Ammon's horn (tissue), 1 donor: Measurements from ENCODE around the gene ADAM23.

Experiments used
- DNase-seq: peaks from one replicate; pipeline ENCODE4 v3.0.0-alpha.2; 2016; ENCODE audit warnings: low spot score

Gene ADAM23

DNA sequence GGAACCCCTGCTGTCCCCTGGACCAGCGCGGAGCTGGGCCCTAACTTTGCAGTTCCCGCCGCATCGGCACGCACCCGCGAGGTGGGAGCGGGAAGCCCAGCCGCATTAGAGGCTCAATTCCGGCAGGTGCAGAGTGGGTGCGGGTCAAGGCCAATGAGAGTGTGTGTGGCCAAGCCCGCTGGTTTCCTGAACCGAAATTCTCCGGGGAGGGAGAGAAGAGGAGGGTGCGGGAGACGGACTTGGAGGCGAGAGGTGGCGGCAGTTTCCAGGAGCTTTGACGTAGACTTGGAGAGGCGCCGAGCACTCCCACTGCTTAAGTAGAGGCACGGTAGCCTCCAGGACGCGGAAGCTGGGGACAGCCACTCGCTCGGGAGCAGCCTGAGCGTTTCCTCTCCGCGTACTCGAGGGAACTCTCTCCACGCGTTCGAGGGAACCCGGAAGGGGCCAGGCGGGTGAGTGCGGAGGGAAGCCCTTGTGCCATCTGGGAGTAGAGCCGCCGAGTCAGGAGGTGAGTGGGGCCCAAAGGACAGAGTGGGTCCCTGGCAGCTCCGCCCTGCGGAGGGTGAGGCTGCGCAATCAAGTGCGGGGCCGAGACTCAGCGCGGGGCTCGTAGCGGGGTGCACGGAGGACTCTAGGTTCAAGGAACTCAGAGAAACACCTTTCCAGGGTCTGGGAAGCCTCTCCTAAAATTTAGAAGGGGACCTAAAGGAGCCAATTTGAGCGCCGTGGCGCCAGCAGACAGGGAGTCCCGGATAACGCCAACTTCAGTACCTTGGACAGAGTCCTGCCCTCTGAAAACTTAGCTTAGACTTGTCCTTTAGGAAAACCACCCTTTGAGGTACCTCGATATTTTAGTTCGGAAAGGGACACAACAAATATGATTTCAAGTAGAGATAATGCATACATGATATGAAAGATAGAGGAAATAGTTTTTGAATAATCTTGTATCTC is 199.0 kb downstream of the ADAM23 start, which contains the start of gene FAM237A:
Gene FAM237A, plus strand, starts transcription at position 413 of the 951 bp plus-strand sequence. CDS start 1,750 bp downstream, outside the sequence.
- DNase-seq, result peak; percentile 17

DNA sequence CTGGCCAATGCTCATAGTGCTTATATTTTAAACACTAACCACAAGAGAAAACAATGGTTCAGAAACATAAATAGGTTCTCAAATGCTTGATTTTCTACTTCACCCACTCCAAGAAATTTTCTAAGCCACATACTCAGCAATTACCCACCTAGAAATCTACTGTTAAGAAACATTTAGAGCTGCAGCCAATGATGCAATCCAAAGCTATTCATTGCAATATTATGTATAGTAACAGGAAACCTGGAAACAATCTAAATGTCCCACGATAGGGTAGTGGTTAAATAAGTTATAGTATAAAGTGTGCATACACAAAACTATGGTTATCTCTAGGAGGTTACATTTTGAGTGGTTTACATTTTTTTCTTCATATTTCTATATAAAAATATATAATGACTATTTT is 204.7 kb downstream of the ADAM23 start:
- DNase-seq, result no peak

DNA sequence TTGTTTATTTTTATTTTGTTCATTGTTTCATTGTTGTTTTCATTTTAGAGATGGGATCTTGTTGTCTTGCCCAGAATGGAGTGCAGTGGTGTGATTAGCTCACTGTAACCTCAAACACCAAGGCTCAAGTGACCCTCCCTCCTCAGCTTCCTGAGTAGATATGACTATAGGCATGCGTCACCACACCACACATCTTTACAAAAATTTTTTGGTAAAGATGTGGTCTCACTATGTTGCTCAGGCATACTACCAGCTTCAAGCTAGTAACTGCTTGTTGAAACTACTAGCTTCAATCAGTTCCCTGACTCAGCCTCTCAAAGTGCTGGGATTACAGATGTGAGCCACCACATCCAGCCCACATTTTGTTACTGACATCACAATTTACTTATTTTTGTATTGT is 213.8 kb downstream of the ADAM23 start:
- DNase-seq, result no peak

DNA sequence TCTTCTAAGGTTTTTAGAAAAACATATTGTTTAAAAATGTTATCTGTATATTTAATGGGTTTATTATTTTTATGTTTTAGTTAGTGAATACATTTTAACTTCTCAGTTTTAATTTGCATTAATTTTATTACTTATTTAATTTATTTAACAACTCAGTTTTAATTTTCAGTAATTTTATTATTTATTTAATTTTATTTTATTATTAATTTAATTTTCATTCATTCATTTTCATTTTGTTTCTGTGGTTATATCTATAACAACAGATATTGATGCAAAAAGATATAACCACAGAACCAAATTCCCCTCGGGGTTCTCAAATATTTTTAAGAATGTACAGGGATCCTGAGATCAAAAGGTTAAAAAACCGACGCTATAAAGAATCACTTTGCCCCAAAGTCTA is 221.9 kb downstream of the ADAM23 start:
- DNase-seq, result no peak
